Mesendoderm (in vitro differentiated cells): Measurements from ENCODE around the gene KIAA2012. TPM values are rescaled to one million over a fixed set of nuclear protein-coding genes. Genes with fewer than 3 reads are reported as not detected.

Experiments
- DNase-seq: peaks from one replicate; pipeline ENCODE4 v3.0.0; 2013
- H2AK5ac ChIP-seq: 2 replicates; pipeline ENCODE4 v1.6.1; 2013; ENCODE audit warnings: low read length, inconsistent platforms
- H2BK120ac ChIP-seq: 2 replicates; pipeline ENCODE4 v1.6.1; 2013; ENCODE audit warnings: low read depth, mild to moderate bottlenecking, low read length, moderate library complexity, mixed read lengths
- H2BK15ac ChIP-seq: replicated peaks from 2 replicates; pipeline ENCODE4 v1.6.1; 2013; ENCODE audit warnings: low read depth, mild to moderate bottlenecking, moderate library complexity
- H2BK5ac ChIP-seq: 2 replicates; pipeline ENCODE4 v1.6.1; 2013; ENCODE audit warnings: low read length, inconsistent platforms
- H3K18ac ChIP-seq: 2 replicates; pipeline ENCODE4 v1.6.1; 2013; ENCODE audit warnings: mild to moderate bottlenecking, low read length, mixed read lengths
- H3K23ac ChIP-seq: one replicate; pipeline ENCODE4 v1.6.1; 2013; ENCODE audit warnings: low read length
- H3K27ac ChIP-seq: 2 replicates; pipeline ENCODE4 v1.5.1; 2013; ENCODE audit warnings: low read depth, mild to moderate bottlenecking, inconsistent platforms, low read length, moderate library complexity
- H3K27me3 ChIP-seq: 2 replicates; pipeline ENCODE4 v1.6.1; 2013; ENCODE audit warnings: low read length, control low read depth, mild to moderate bottlenecking, inconsistent platforms; ENCODE audit not compliant: insufficient read depth, poor library complexity
- H3K36me3 ChIP-seq: 2 replicates; pipeline ENCODE4 v1.6.1; 2013; ENCODE audit warnings: low read length, inconsistent platforms; ENCODE audit not compliant: control insufficient read depth, insufficient read depth
- H3K4ac ChIP-seq: one replicate; pipeline ENCODE4 v1.6.1; 2013; ENCODE audit warnings: low read depth, mild to moderate bottlenecking, low read length, moderate library complexity
- H3K4me1 ChIP-seq: 2 replicates; pipeline ENCODE4 v1.6.1; 2013; ENCODE audit warnings: low read depth, low read length, inconsistent platforms; ENCODE audit not compliant: control insufficient read depth
- H3K4me2 ChIP-seq: 2 replicates; pipeline ENCODE4 v1.6.1; 2013; ENCODE audit warnings: low read length
- H3K4me3 ChIP-seq: 2 replicates; pipeline ENCODE4 v1.5.1; 2013; ENCODE audit warnings: mild to moderate bottlenecking, low read length
- H3K56ac ChIP-seq: one replicate; pipeline ENCODE4 v1.6.1; 2013; ENCODE audit warnings: low read length
- H3K79me1 ChIP-seq: 2 replicates; pipeline ENCODE4 v1.6.1; 2013; ENCODE audit warnings: low read length, inconsistent platforms
- H3K79me2 ChIP-seq: 2 replicates; pipeline ENCODE4 v1.6.1; 2013; ENCODE audit warnings: mild to moderate bottlenecking, low read length; ENCODE audit not compliant: control insufficient read depth, insufficient read depth
- H3K9ac ChIP-seq: 2 replicates; pipeline ENCODE4 v1.6.1; 2013; ENCODE audit warnings: low read length, inconsistent platforms
- H4K5ac ChIP-seq: one replicate; pipeline ENCODE4 v1.6.1; 2013; ENCODE audit warnings: low read length
- H4K8ac ChIP-seq: one replicate; pipeline ENCODE4 v1.6.1; 2013; ENCODE audit warnings: low read depth, mild to moderate bottlenecking, control low read depth, low read length, moderate library complexity
- WGBS: extraction: QIAGEN DNeasy Blood & Tissue Kit; methylation state at CpG from one replicate; pipeline ENCODE4 v1.1.7; 2013; ENCODE audit warnings: low lambda C conversion rate, missing lambda C conversion rate; ENCODE audit not compliant: insufficient coverage; ENCODE audit errors: extremely low coverage; 5-methylcytosine and 5-hydroxymethylcytosine counted together
- small RNA-seq: library from polyadenylated mRNA; stranded (forward); fragments of <200 nt; extraction: miRNeasy Mini kit (QIAGEN cat#:217004); gene quantifications from one replicate; pipeline ENCODE3, GENCODE V24; 2013; ENCODE audit not compliant: insufficient read depth

Gene KIAA2012

GRCh38 chr2:202251494-202251893 is 178.4 kb downstream of the KIAA2012 start:
- H3K23ac ChIP-seq, result no peak overlapping the region
- H3K18ac ChIP-seq, result no peak overlapping the region
- H3K56ac ChIP-seq, result no peak overlapping the region
- no peak overlapping the region for H2AK5ac ChIP-seq
- H3K79me1 ChIP-seq, result no peaks in the 10 kb centered on the region
- no peak overlapping the region for H2BK5ac ChIP-seq
- H3K4me3 ChIP-seq, result no peak overlapping the region
- no peak overlapping the region for H3K9ac ChIP-seq
- H3K27me3 ChIP-seq, result no peaks in the 10 kb centered on the region
- H3K79me2 ChIP-seq, result no peaks in the 10 kb centered on the region
- H3K36me3 ChIP-seq, result no peaks in the 10 kb centered on the region
- no peak overlapping the region for H3K27ac ChIP-seq
- no peak overlapping the region for H4K8ac ChIP-seq
- H3K4me1 ChIP-seq, result peaks cover 1% of the 10 kb centered on the region
- no peak overlapping the region for H3K4ac ChIP-seq
- H3K4me2 ChIP-seq, result no peak overlapping the region
- no CpG with 5 or more reads among the region's 5 CpGs for WGBS
- H4K5ac ChIP-seq, result no peak overlapping the region
- H2BK15ac ChIP-seq, result no peak overlapping the region
- DNase-seq, result no peak
- no peak overlapping the region for H2BK120ac ChIP-seq

Small RNA genes within 50 kb of the gene (small RNA-seq; reads per million reads assigned to genes)
- gene AC079354.2, result not detected
